HepG2 (cell line): ENCODE data around the gene NSD2.

Source experiments
- CTCF ChIP-seq: sonication (generic); formaldehyde crosslinking; IDR thresholded peaks from 2 replicates; pipeline ENCODE4 v1.5.0; 2020; ENCODE audit warnings: mild to moderate bottlenecking, missing genetic modification reagents, moderate library complexity
- NCOA2 ChIP-seq: sonication (generic); formaldehyde crosslinking; IDR thresholded peaks from 2 replicates; pipeline ENCODE4 v1.8.0; 2022; ENCODE audit warnings: inconsistent platforms
- POLR2A ChIP-seq, 2 experiments: IDR thresholded peaks; 2 replicates each; pipeline ENCODE4 v1.6.1; 2011; ENCODE audit warnings: low read depth in 2 of 2, low read length in 2 of 2, mild to moderate bottlenecking in 1 of 2, moderate library complexity in 1 of 2; ENCODE audit not compliant: insufficient read depth in 1 of 2
- SETDB1 ChIP-seq: sonication (generic); formaldehyde crosslinking; IDR thresholded peaks from 2 replicates; pipeline ENCODE4 v1.5.1; 2020; ENCODE audit warnings: missing genetic modification reagents, mild to moderate bottlenecking, borderline replicate concordance
- SP4 ChIP-seq: sonication (generic); formaldehyde crosslinking; IDR thresholded peaks from 2 replicates; pipeline ENCODE4 v1.8.1; 2023; ENCODE audit warnings: mild to moderate bottlenecking, missing genetic modification reagents
- ZNF644 ChIP-seq: IDR thresholded peaks from 2 replicates; pipeline ENCODE4 v1.6.1; 2016; ENCODE audit warnings: low read depth
- ZNF710 ChIP-seq: sonication (generic); formaldehyde crosslinking; IDR thresholded peaks from 2 replicates; pipeline ENCODE4 v1.5.0; 2020; ENCODE audit warnings: mild to moderate bottlenecking, missing genetic modification reagents, borderline replicate concordance
- ZNF768 ChIP-seq: sonication (generic); formaldehyde crosslinking; IDR thresholded peaks from 2 replicates; pipeline ENCODE4 v1.4.0; 2020; ENCODE audit warnings: missing genetic modification reagents

- no peak for TF ChIP-seq ZNF644
- 0 out of 2 replicates have a peak, but pooled peaks have one; percentile 14 for TF ChIP-seq CTCF (CRISPR knock-in tag)
- no peak for TF ChIP-seq ZNF710 (CRISPR knock-in tag)
- TF ChIP-seq POLR2A (IDR thresholded peaks at IDR 0.05; ENCODE audit: insufficient read depth in 1 of 2, low read depth in 2 of 2, low read length in 2 of 2): no peak
- no peak for TF ChIP-seq NCOA2 (CRISPR knock-in tag)
- TF ChIP-seq SP4: no peak
- no peak for TF ChIP-seq ZNF768 (CRISPR knock-in tag)
- no peak for TF ChIP-seq SETDB1 (CRISPR knock-in tag)
Measured at GRCh38 chr4:2009651-2010233, 138.5 kb downstream of the NSD2 start.
